Measurements from ENCODE around the gene PCID2.

The PCID2 gene

DNA sequence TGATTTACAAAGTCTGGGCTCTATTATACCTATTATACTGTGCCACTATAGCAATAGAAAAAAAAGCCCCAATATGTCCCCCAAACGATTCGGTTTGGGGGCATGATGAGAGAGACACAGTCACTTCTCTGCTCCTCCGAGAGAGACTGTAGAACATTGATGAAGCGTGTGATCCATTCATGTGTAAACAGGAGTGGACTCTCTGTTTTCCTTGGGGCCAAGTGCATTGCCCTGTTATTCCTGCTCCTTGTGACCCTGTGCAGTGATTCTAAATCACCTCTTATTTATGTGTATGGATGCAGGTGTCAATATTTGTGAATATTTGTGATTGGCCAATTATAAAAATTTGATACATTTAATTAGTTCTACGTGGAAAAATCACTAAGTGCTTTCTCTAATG lies 68.9 kb downstream of the PCID2 start:
- TF ChIP-seq, protein P1, sequence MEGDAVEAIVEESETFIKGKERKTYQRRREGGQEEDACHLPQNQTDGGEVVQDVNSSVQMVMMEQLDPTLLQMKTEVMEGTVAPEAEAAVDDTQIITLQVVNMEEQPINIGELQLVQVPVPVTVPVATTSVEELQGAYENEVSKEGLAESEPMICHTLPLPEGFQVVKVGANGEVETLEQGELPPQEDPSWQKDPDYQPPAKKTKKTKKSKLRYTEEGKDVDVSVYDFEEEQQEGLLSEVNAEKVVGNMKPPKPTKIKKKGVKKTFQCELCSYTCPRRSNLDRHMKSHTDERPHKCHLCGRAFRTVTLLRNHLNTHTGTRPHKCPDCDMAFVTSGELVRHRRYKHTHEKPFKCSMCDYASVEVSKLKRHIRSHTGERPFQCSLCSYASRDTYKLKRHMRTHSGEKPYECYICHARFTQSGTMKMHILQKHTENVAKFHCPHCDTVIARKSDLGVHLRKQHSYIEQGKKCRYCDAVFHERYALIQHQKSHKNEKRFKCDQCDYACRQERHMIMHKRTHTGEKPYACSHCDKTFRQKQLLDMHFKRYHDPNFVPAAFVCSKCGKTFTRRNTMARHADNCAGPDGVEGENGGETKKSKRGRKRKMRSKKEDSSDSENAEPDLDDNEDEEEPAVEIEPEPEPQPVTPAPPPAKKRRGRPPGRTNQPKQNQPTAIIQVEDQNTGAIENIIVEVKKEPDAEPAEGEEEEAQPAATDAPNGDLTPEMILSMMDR (IDR thresholded peaks at IDR 0.05; ENCODE audit: low read depth, low read length) = no peak
- no peak for DNase-seq (ENCODE audit: low read depth in 2 of 2)
- no peak overlapping the region for H3K4me3 ChIP-seq (replicated peaks in 1 of 2; ENCODE audit: low read depth in 2 of 2, low read length in 2 of 2)

DNA sequence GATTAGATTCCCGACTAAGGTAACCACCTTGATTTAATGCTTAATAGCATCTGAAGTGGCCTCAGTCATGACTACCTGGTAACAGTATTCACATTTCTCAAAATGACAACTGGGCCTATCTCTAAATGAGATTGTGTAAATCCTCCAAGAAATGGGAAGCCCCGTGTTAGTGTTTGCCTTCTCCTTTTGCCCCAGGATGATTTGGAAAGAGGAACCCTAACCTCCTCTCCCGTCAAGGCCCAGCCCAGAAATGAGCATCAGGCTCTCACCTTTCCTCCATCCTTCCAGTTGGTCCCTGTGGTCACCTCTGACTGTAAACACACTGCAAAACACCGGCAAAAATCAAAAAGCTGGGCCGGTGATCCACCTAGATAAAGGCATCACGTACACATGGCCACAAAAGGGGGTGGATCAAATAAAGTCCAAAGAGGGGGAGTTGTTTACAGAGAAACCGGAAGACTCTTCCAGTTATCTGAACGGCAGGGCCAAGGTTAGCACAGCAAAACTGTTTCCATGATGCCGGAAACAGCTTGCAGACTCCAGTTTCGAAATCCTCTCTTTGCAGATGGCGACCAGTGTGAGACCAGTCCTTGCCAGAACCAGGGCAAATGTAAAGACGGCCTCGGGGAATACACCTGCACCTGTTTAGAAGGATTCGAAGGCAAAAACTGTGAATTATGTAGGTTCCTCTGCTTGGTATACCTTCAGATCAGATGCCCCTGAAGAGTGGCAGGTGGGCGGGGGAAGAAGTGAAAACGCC lies 69.5 kb downstream of the PCID2 start:
- TF ChIP-seq, protein P1 (IDR thresholded peaks at IDR 0.05; ENCODE audit: low read depth, low read length) = no peak
- DNase-seq (ENCODE audit: low read depth in 2 of 2) = no peak
- no peak overlapping the region for H3K4me3 ChIP-seq (replicated peaks in 1 of 2; ENCODE audit: low read depth in 2 of 2, low read length in 2 of 2)

DNA sequence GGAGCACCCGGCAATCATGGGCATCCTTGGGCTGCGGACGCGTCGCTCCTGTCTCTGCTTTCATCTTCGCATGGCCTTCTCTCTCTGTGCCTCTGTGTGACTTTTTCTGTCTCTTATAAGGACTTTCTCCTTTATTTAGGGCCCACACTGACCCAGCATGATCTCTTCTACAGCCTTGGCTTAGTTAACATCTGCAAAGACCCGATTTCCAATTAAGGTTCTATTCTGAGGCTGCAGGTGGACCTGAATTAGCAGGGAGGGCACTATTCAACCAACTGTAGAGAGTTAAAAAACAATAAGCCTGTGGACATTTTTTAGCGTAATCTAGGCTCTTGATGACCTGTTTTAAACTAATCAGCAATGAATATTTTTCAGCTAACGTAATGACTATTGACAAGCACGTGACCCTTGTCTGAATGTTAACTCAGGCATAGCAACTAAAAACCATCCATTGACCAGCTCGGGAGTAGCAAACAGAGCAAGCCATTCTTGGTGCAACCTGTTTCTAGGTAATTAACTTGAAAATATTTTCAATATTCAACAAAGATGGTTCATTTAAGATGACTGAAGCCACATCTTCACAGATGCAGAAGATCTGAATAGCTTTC lies 70.7 kb downstream of the PCID2 start:
- H3K4me3 ChIP-seq (replicated peaks in 1 of 2; ENCODE audit: low read depth in 2 of 2, low read length in 2 of 2) = no peak overlapping the region
- no peak for DNase-seq (ENCODE audit: low read depth in 2 of 2)
- TF ChIP-seq, protein P1 (IDR thresholded peaks at IDR 0.05; ENCODE audit: low read depth, low read length) = no peak

DNA sequence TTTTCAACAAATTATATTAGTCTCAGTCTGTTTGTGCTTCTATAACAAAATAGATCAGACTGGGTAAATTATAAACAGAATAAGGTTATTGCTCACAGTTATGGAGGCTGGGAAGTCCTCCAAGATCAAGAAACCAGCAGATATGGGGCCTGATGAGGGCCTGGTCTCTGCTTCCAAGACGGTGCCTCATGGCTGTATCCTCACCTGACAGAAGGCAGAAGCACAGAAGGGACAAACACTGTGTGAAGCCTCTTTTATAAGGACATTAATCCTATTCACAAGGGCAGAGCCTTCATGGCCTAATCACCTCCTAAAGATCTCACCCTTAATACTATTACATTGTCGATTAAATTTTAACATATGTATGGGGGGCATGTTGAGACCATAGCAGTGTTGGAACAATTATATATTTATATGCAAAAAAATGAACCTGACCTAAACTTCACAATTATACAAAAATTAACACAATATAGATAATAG lies 73.1 kb downstream of the PCID2 start:
- no peak for DNase-seq (ENCODE audit: low read depth in 2 of 2)
- TF ChIP-seq, protein P1 (IDR thresholded peaks at IDR 0.05; ENCODE audit: low read depth, low read length) = no peak
- H3K4me3 ChIP-seq (replicated peaks in 1 of 2; ENCODE audit: low read depth in 2 of 2, low read length in 2 of 2) = no peak overlapping the region

DNA sequence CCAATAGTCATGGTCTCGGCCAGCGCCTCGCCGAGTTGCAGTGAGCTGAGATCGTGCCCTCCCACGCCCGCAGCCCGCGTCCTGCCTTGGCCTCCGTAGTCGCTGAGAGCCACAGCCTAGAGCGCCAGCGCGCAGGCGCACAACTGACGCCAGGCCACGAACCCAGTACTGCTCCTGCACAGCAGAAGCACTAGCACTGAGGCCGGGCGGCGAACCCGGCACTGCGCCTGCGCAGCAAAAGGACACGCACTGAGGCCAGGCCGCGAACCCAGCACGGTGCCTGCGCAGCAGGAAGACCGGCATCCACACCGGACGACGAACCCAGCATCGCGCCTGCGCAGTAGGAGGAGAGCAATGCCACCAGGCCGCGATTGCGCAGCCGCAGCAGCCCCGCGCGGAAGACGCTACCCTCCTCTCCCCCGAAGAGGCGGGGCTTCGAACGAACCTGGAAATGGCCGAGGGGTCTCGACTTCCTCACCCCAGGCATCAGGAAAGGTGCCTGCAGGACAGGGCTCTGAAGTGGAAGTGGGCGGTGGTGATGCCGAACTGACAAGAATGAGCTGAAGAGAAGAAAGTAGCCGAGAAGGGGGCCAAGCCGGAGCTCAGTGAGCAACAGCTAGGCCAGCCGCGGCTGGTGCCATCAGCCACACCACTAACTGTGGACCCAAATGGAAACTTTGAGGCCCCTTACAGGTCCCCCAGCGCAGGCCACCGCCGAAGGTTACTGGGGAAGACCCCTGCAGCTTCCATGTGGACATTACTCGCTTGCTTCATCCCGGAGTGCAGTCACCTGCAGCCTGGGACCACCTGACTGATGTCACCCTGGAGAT lies 78.3 kb downstream of the PCID2 start:
- peak; percentile 34 to 44 for DNase-seq (ENCODE audit: low read depth in 2 of 2)
- peak overlapping the region; percentile 10 to 24 for H3K4me3 ChIP-seq (replicated peaks in 1 of 2; ENCODE audit: low read depth in 2 of 2, low read length in 2 of 2)
- TF ChIP-seq, protein P1 (IDR thresholded peaks at IDR 0.05; ENCODE audit: low read depth, low read length) = no peak

DNA sequence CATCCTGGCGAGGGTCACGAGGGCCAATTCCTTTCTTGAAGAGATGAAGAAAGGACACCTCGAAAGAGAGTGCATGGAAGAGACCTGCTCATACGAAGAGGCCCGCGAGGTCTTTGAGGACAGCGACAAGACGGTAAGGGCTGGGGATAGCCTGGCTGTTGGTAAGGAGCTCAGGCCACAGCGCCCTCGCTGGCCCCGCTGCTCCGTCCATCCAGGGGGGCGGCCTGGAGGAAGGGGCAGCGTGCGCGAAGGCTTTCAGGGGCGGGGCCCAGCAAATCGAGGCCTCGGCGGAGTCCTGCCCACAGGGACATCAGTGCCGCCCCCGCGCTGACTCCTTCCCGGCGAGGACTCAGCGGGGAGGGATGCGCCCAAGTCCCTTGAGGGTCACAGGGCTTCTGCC lies 79.0 kb downstream of the PCID2 start:
- peak overlapping the region in 1 of 2 donors; percentile 24 for H3K4me3 ChIP-seq (replicated peaks in 1 of 2; ENCODE audit: low read depth in 2 of 2, low read length in 2 of 2)
- TF ChIP-seq, protein P1 (IDR thresholded peaks at IDR 0.05; ENCODE audit: low read depth, low read length) = no peak
- DNase-seq (ENCODE audit: low read depth in 2 of 2) = no peak

Measured in cardiac fibroblast (primary cell).